Measurements from ENCODE around the gene MADCAM1.

Gene MADCAM1

DNA sequence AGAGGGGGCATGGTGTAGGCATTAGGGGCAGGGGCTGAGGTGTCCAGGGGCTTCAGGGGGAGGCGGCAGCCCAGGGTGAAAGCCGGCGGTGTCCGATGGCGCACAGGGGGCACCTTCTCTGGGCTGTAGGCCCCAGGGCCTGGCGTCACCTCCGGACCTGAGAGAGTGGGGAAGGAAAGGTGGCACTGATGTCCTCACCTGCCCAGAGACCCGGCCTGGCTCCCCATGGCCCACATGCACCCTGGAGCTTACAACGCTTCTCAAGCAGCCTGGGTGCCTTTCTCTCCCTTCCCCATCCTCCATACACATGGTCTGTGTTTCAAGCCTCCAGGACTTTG lies 32.1 kb upstream of the MADCAM1 start:
- TF ChIP-seq POLR2AphosphoS5 (IDR thresholded peaks at IDR 0.05; ENCODE audit: low read depth, low read length) (no peak), SIN3A (IDR thresholded peaks at IDR 0.05; ENCODE audit: borderline replicate concordance, insufficient read depth, low read length) (no peak), TAF1 (IDR thresholded peaks at IDR 0.05; ENCODE audit: borderline replicate concordance, insufficient read depth, low read length) (no peak), FOXP2 (optimal IDR thresholded peaks at IDR 0.05; ENCODE audit: borderline replicate concordance, extremely low read depth, extremely low read length, insufficient read depth) (no peak)
- TF ChIP-seq, protein P1, sequence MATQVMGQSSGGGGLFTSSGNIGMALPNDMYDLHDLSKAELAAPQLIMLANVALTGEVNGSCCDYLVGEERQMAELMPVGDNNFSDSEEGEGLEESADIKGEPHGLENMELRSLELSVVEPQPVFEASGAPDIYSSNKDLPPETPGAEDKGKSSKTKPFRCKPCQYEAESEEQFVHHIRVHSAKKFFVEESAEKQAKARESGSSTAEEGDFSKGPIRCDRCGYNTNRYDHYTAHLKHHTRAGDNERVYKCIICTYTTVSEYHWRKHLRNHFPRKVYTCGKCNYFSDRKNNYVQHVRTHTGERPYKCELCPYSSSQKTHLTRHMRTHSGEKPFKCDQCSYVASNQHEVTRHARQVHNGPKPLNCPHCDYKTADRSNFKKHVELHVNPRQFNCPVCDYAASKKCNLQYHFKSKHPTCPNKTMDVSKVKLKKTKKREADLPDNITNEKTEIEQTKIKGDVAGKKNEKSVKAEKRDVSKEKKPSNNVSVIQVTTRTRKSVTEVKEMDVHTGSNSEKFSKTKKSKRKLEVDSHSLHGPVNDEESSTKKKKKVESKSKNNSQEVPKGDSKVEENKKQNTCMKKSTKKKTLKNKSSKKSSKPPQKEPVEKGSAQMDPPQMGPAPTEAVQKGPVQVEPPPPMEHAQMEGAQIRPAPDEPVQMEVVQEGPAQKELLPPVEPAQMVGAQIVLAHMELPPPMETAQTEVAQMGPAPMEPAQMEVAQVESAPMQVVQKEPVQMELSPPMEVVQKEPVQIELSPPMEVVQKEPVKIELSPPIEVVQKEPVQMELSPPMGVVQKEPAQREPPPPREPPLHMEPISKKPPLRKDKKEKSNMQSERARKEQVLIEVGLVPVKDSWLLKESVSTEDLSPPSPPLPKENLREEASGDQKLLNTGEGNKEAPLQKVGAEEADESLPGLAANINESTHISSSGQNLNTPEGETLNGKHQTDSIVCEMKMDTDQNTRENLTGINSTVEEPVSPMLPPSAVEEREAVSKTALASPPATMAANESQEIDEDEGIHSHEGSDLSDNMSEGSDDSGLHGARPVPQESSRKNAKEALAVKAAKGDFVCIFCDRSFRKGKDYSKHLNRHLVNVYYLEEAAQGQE (IDR thresholded peaks at IDR 0.05; ENCODE audit: insufficient read depth in 1 of 2, low read depth in 2 of 2, low read length in 2 of 2): no peak

DNA sequence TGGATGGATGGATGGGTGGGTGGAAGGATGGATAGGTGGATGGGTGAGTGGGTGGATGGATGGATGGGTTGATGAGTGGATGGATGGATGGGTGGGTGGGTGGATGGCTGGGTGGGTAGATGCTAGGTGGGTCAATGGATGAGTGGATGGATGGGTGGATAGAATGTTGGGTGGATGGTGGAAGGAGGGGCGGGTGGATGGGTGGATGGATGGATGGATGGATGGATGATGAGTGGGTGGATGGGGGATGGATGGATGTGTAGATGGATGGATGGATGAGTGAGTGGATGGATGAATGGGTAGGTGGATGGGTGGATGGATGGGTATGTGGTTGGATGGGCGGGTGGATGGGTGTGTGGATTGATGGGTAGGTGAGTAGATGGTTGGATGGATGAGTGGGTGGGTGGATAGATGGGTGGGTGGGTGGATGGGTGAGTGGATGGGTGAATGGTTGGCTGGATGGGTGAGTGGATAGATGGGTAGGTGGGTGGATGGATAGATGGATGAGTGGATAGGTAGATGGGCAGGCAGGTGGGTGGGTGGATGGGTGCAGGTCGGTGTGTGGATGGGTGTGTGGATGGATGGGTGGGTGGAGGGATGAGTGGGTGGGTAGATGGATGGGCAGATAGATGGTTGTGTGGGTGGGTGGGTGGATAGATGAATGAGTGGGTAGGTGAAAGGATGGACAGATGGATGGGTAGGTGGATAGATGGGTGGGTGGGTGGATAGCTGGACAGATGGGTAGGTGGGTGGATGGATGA lies 31.1 kb upstream of the MADCAM1 start:
- TF ChIP-seq, protein P1 (IDR thresholded peaks at IDR 0.05; ENCODE audit: insufficient read depth in 1 of 2, low read depth in 2 of 2, low read length in 2 of 2): no peak
- TF ChIP-seq FOXP2 (optimal IDR thresholded peaks at IDR 0.05; ENCODE audit: borderline replicate concordance, extremely low read depth, extremely low read length, insufficient read depth) (no peak), POLR2AphosphoS5 (IDR thresholded peaks at IDR 0.05; ENCODE audit: low read depth, low read length) (no peak), SIN3A (IDR thresholded peaks at IDR 0.05; ENCODE audit: borderline replicate concordance, insufficient read depth, low read length) (no peak), TAF1 (IDR thresholded peaks at IDR 0.05; ENCODE audit: borderline replicate concordance, insufficient read depth, low read length) (no peak)

DNA sequence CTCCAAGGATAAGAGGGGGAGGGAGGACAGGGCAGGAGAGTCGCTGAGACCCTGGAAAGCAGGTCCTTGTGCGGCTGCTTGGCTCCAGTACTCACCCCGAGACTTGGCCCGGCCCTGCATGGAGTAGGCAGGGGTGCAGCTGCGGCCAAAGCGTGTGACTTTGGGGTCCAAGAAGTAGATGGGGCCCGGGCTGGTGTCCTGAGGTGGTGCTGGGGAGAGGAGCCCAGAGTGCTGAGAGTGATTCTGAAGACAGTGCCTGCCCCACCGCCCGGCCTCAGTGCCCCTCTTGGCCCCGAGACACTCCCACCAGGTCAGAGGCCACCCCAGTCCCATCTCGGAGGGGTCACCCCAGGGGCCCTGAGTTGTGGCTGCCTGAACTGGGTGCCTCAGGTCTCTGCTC lies 28.7 kb upstream of the MADCAM1 start:
- TF ChIP-seq, protein P1 (IDR thresholded peaks at IDR 0.05; ENCODE audit: insufficient read depth in 1 of 2, low read depth in 2 of 2, low read length in 2 of 2): no peak
- TF ChIP-seq FOXP2 (optimal IDR thresholded peaks at IDR 0.05; ENCODE audit: borderline replicate concordance, extremely low read depth, extremely low read length, insufficient read depth) (no peak), TAF1 (IDR thresholded peaks at IDR 0.05; ENCODE audit: borderline replicate concordance, insufficient read depth, low read length) (no peak), SIN3A (IDR thresholded peaks at IDR 0.05; ENCODE audit: borderline replicate concordance, insufficient read depth, low read length) (no peak), POLR2AphosphoS5 (IDR thresholded peaks at IDR 0.05; ENCODE audit: low read depth, low read length) (no peak)

DNA sequence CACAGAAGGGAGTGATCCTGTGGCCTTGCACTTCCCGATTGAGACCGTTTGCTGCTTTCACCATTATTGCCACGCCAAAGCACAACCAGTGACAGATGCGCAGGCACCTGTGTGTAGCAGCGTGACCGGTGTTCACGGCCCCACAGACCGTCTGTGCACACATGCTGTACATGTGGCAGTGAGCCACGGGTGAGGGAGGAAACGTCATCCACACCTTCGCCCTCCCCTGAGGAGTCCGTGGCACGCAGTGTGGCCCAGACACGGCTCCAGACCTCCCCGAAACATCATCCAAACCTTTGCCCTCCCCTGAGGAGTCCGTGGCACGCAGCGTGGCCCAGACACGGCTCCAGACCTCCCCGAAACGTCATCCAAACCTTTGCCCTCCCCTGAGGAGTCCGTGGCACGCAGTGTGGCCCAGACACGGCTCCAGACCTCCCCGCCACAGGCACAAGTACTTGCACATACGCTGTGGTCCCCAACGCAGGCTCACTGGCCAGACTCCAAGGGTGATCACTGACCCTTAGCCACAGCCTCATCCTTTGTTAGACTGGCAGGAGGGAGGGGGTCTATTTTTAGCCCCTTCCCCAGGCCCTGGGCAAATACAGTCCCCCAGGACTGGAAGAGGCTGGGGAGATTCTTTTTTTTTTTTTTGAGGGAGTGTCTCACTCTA lies 27.6 kb upstream of the MADCAM1 start:
- TF ChIP-seq SIN3A (IDR thresholded peaks at IDR 0.05; ENCODE audit: borderline replicate concordance, insufficient read depth, low read length): no peak

DNA sequence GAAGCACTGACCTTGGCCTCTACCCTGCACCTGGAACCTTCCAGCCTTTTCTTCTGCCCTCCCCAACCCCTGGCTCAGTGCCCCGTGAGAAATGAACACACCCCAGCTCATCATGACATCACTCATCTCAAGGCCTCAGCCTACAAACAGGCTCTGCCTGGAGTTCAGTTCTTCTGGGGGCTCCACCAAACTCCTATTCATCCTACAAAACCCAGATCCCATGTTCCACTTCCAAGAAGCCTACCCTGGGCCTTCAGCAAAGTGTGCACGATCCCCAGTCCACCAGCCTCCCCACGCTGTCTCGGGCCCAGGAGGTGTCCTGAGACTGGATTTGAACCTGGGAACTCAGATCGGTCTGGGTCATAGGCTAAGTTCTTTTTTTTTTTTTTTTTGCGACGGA lies 26.5 kb upstream of the MADCAM1 start:
- TF ChIP-seq, protein P1 (IDR thresholded peaks at IDR 0.05; ENCODE audit: insufficient read depth in 1 of 2, low read depth in 2 of 2, low read length in 2 of 2): no peak
- TF ChIP-seq FOXP2 (optimal IDR thresholded peaks at IDR 0.05; ENCODE audit: borderline replicate concordance, extremely low read depth, extremely low read length, insufficient read depth) (no peak), TAF1 (IDR thresholded peaks at IDR 0.05; ENCODE audit: borderline replicate concordance, insufficient read depth, low read length) (no peak), POLR2AphosphoS5 (IDR thresholded peaks at IDR 0.05; ENCODE audit: low read depth, low read length) (no peak), SIN3A (IDR thresholded peaks at IDR 0.05; ENCODE audit: borderline replicate concordance, insufficient read depth, low read length) (no peak)

Measured in PFSK-1 (cell line).